ENCODE measurements around the gene LAMP5.

DNA sequence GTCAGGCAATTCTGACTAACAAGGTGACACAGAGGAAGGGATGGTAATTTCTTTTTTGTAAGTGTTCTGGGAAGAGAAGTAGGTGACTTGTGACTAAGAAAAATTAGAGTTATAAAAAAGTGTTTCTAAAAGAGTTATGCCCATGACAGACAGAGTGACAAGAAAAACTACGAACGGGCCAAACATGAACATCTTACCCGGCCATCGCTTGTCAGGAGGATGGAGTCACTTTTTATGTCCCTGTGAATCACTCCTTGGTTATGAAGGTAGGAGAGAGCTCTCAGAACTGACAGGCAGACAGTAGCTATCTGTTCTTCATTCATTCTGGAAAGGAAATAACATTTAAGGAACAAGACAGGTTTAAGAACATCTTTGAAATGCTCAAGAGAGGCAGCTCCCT is 43.0 kb downstream of the LAMP5 start:
- TF ChIP-seq, protein P1, sequence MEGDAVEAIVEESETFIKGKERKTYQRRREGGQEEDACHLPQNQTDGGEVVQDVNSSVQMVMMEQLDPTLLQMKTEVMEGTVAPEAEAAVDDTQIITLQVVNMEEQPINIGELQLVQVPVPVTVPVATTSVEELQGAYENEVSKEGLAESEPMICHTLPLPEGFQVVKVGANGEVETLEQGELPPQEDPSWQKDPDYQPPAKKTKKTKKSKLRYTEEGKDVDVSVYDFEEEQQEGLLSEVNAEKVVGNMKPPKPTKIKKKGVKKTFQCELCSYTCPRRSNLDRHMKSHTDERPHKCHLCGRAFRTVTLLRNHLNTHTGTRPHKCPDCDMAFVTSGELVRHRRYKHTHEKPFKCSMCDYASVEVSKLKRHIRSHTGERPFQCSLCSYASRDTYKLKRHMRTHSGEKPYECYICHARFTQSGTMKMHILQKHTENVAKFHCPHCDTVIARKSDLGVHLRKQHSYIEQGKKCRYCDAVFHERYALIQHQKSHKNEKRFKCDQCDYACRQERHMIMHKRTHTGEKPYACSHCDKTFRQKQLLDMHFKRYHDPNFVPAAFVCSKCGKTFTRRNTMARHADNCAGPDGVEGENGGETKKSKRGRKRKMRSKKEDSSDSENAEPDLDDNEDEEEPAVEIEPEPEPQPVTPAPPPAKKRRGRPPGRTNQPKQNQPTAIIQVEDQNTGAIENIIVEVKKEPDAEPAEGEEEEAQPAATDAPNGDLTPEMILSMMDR (IDR thresholded peaks at IDR 0.05; ENCODE audit: low read depth, low read length), result no peak
- no peak for TF ChIP-seq EZH2phosphoT487 (IDR thresholded peaks at IDR 0.05; ENCODE audit: low read depth)

All from OCI-LY3 (cell line).